Stimulated activated CD4-positive, alpha-beta T cell treated with anti-CD3 and anti-CD28 coated beads, TNF-alpha, amount 100 ng/mL, for 4 hours (primary cell): ENCODE measurements around the gene RSPH6A.
"Not testable (repeated sequence)": the region's sequence is repeated elsewhere in the genome, so short reads cannot be mapped to it uniquely, and the experiment has no call there.

Source experiments
- DNase-seq, 3 experiments: peaks; one replicate each; pipeline ENCODE4 v3.0.0-alpha.2; 2020; ENCODE audit warnings: low read depth in 3 of 3

RSPH6A gene

GRCh38 chr19:45801603-45802175 lies 13.4 kb downstream of the RSPH6A start:
- DNase-seq: no peak

DNA sequence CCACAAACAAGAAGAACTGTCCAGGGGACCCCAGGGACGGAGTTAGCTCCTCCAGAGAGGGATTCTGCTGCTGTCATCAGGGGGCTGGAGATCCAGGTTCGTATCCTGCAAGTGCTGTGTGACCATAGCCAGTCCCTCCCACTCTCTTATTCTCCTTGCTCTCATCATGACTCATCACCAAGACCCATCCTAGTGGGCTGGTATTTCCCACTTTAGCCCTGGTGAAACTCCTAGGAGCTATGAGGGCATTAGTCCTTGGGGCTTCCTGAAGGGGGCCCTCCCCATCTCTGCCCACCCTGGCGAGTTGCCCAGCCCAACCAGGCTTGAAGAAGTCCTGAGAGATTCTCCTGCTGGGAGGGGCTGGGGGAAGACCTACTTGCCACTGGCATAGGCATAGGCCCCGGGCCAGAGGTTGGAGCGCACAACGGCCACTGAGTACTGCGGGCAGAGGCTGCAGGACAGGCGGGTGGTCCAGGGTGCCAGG lies 15.0 kb downstream of the RSPH6A start:
- no peak for DNase-seq

GRCh38 chr19:45799541-45799940 lies 15.6 kb downstream of the RSPH6A start:
- not testable (repeated sequence) for DNase-seq

DNA sequence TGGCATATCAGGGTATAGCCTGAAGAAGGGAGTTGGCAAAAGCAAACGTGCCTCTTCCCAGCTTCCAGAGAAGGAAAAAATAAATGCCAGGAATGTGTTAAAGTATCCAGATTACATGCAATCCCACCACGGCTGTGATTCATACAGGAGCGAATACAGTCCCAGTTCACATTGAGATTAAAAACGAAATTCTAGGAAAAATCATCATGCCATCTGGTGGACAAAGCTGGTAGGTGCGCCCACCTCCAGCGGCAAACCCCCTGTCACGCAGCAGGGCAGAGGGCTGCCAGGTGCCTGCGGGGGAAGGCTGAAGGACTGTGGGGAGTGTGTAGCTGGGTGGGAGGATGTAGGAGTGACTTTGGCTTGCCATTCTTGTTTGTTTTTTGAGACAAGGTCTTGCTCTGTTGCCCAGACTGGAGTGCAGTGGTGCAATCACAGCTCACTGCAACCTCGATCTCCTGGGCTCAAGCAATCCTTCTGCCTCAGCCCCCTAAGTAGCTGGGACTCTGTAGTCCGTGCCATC lies 16.1 kb downstream of the RSPH6A start:
- peak; percentile 29 to 39 (median 32) for DNase-seq

- DNase-seq: no peak
Observed at GRCh38 chr19:45794627-45795026, 20.5 kb downstream of the RSPH6A start.

- DNase-seq: no peak
Observed at GRCh38 chr19:45793876-45794275, 21.2 kb downstream of the RSPH6A start.

DNA sequence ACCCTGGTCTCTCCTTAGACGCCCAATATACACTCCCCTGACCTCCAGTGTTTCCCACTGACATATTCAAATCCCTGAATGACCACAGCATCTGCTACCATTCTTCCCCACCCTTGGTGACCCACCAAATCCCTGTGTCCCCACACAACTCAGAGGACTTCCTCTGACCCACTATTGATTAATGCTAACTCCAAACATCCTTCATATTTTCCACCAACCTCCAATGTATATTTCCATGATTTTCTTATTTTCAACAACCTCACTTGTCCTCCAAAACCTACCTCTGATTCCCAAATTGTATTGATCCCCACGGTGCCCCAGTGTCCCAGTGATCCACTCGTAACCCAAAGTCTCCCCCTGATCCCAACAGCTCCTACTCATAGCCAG lies 21.9 kb downstream of the RSPH6A start:
- DNase-seq: no peak

GRCh38 chr19:45792470-45793177 lies 22.5 kb downstream of the RSPH6A start, which contains the start of gene DMWD:
TSS of gene DMWD (minus strand) at chr19:45792845. CDS start at chr19:45792756, 89 bp downstream.
- DNase-seq: peak; percentile 99

GRCh38 chr19:45791744-45792469 lies 23.2 kb downstream of the RSPH6A start:
- no peak for DNase-seq

- DNase-seq: no peak
Observed at GRCh38 chr19:45790942-45791341, 24.2 kb downstream of the RSPH6A start.

DNA sequence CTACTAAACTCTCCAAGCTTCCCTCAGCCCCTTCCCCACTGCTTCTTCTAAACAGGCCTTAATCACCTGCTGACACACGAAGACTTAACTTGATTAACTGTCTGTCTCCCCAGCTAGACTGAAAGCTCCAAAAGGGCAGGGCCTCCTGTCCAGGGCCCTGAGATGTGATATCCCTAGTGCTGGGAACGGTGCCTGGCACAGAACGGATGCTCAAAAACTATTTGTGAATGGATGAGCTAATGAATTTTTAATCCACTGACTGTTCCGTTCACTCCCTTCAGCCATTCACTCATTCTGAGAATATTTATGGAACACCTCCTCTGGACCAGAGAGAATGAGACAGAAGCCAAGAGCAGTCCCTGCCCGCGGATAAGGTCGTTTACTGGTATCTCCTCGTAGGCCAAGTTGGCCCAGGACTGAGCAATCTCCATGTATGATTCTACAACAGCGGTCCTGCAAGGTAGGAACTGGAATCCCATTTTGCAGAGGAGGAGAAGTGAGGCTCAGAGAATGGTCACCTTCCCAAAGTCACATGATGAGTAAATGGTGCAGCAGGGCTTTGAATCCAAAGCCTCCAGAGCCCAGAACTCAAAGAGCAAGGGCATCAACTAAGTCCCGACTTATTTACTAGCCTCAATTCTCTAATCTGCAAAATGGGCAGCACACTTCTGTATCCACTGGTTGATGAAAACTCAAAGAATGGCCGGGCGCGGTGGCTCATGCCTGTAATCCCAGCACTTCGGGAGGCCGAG lies 25.9 kb downstream of the RSPH6A start:
- DNase-seq: no peak

GRCh38 chr19:45786533-45786894 lies 28.6 kb downstream of the RSPH6A start:
- DNase-seq: no peak

GRCh38 chr19:45785781-45786532 lies 29.2 kb downstream of the RSPH6A start:
- no peak for DNase-seq

DNA sequence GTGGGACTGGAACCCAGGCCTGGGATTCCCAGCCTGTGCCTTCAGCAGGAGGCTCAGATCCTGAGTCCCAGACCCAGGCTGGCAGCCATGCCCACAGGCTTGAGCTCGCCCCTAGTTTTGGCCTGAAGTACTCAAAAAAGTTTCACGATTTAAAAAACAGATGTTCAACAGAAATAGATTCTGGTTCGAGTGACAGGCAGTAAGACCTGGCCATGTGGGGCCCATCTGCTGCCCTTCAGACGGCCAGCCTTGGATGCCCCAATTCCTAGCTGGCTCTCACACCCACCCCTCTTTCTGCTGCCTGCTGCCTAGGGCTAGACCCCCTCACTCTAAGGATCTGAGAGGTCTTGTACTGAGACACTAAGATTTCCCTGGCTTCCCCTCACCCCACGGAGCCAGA lies 30.0 kb downstream of the RSPH6A start:
- no peak for DNase-seq

DNA sequence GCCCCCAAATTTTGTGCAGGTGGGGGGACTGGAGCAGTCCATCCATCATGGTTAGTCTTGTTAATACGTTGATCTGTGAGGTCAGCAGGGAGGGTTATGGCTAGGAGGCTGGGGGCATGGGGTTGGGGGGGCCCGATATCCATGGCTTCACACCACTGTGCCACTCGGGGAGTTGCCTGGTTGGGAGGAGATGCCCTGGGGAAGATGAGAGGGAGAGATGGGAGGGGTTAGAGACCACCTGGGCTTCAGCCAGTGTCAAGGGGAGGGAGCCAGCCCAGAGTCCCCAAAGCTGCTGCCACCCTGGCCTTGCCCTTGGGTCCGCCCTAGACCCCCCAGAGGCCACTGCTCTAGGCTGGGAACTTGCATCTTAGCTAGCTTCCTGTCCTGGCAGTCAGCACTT lies 31.0 kb downstream of the RSPH6A start:
- DNase-seq: no peak

DNA sequence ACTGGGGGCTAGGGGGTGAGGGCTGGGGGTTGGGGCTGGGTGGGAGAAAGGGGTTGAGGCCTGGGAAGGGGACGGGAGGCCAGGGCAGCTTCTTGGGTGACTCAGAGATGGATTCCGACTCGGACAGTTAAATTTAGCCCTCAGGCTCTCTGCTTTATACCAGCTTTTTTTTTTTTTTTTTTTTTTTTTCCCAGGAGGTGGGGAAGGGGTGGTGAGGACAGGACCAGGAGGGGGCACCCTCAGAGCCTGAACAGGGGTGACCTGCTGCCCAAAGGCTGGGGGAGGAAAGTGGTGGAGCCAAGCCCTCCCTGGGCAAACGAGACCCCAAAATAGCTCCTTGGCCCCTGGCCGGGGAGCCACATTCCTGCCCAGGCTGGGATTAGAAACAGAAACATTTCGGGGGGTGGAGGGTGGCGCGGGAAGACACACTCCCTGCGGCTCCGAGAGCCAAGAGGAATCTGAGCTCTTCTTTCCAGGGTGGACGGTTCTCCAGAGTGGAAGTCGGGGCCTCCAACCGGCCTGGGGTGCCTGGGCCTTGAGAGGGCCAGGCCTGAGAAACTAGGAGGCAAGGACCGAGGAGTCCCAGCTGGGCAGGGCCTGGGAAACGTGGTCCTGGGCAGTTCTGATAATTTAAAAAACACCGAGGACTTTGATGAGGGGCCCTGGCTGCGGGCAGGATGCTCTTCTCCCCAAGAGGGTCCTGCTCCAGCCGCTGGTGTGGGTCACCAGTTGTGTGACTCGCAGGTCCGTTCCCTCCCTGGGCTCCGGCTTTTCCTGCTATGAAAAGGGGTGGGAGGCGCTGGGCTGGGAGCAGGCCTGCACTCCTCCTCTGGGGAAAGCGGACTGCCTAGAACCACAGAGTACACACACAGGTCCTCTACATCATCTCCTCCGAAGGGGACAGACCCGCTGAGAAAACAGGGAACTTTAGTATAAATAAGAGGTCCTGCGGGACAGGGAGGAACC lies 32.0 kb downstream of the RSPH6A start:
- DNase-seq: no peak

DNA sequence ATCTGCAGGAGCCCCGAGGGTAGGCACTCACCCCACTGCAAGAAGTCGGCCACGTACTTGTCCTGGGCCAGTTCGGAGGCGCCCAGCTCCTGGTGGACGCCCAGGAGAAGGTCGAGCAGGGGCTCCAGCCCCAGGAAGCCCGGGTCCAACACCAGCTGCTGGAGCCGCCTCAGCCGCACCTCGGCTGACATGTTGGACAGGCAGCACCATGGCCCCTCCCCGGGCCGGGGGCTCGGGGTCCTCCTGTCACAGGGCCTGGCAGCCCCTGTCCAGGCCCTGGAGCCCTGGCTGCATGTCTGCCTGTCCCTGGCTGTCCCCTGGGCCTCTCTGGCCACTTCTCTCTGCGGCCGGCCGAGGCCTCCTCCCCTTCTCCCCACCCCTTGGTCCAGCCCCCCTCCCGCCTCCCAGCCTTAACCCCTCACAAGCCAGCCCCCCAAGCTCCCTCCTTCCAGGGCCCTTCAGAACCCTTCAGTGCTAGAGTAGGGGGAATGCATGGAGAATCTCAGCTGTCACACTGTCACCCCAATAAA lies 32.9 kb downstream of the RSPH6A start, which contains the start of gene DMPK:
Gene DMPK, minus strand, starts transcription at position 329 of the 530 bp plus-strand sequence. Its CDS starts 138 bp downstream, at position 191.
- DNase-seq: no peak

DNA sequence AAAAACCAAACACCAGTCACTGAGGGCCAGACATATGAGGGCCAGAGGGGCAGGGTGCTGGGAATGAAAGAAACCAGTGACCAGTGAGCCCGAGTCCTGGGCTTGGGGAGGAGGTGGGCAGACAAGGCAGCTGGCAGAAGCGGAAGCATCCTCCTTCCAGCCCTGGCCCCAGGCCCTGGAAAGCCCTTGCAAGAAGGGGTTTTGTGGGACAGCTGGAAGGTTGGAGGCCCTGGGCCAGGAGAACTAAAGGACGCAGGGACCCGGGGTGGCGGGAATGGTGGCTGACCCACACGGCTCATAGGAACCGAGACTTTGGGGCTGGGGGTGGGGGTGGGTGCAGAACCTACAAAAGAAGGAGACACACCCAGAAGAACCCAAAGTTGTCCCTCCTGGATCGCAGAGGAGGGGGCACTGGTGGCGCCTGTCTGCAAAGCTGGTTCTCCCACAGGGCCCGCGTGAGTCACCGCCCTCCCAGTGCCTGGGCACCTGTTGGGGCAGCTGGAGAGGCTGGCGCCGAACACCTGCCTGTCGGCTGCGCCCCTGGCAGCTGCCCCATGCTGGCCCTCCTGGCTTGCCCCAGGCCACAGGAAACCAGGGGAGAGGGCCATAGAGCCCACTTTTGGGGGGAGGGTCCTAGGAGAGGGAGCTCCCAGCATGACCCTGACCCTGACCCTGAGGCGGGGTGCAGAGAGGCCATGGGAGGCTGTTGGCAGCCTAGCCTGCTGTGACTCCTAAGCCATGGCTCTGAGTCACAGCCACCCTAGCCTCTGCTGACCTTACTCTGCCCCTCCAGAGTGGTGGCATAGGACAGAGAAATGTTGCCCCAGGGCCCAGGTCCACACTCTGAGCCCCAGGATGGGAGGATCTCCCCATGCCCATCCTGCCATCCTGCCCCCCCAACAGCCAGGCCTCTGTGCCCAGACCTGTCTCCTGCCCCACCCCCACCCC lies 33.6 kb downstream of the RSPH6A start:
- no peak for DNase-seq
